Esophagus (tissue), 2 donors: ENCODE measurements around the gene VARS2. TPM values are rescaled to one million over a fixed set of nuclear protein-coding genes. Genes with fewer than 3 reads are reported as not detected.
"Not testable (repeated sequence)": the region's sequence is repeated elsewhere in the genome, so short reads cannot be mapped to it uniquely, and the experiment has no call there.

Source experiments
- H3K27ac ChIP-seq, 2 donors: one replicate each; pipeline ENCODE4 v1.5.1; 2013; ENCODE audit warnings: low read depth in 2 of 2, mild to moderate bottlenecking in 2 of 2, inconsistent platforms in 1 of 2, low read length in 1 of 2, moderate library complexity in 1 of 2
- H3K27me3 ChIP-seq, 2 donors: one replicate each; pipeline ENCODE4 v1.6.1; 2013; ENCODE audit warnings: low read length in 2 of 2, control low read depth in 1 of 2, mild to moderate bottlenecking in 1 of 2; ENCODE audit not compliant: insufficient read depth in 2 of 2, control insufficient read depth in 1 of 2
- H3K36me3 ChIP-seq, 2 donors: one replicate each; pipeline ENCODE4 v1.6.1; 2013; ENCODE audit warnings: low read length in 1 of 2; ENCODE audit not compliant: control insufficient read depth in 2 of 2, insufficient read depth in 2 of 2
- H3K4me1 ChIP-seq, 2 donors: one replicate each; pipeline ENCODE4 v1.6.1; 2013; ENCODE audit warnings: low read length in 1 of 2; ENCODE audit not compliant: control insufficient read depth in 2 of 2, insufficient read depth in 2 of 2
- H3K4me3 ChIP-seq, 2 donors: one replicate each; pipeline ENCODE4 v1.5.1; 2013; ENCODE audit warnings: low read length in 2 of 2, mild to moderate bottlenecking in 2 of 2, low read depth in 1 of 2, moderate library complexity in 1 of 2
- H3K9me3 ChIP-seq, 2 donors: one replicate each; pipeline ENCODE4 v1.6.1; 2013; ENCODE audit warnings: mild to moderate bottlenecking in 2 of 2, low read depth in 1 of 2, low read length in 1 of 2, moderate library complexity in 1 of 2; ENCODE audit not compliant: control insufficient read depth in 2 of 2, insufficient read depth in 1 of 2
- WGBS, 2 donors: extraction: QIAGEN DNeasy Blood & Tissue Kit; methylation state at CpG; one replicate each; pipeline ENCODE4 v1.1.7; 2013; 5-methylcytosine and 5-hydroxymethylcytosine counted together
- polyA plus RNA-seq, 2 donors: library from polyadenylated mRNA; stranded (reverse); fragments of 200-250 nt; gene quantifications; one replicate each; pipeline ENCODE4 v1.2.3, GENCODE V29; 2013
- donor health status: healthy with polysubstance abuse.
- donor health status: Bipolar disorder and iron deficiency.

The VARS2 gene
- polyA plus RNA-seq, 2 donors = 30.0 to 81.5 TPM

GRCh38 chr6:30908700-30909099 is 5.3 kb upstream of the VARS2 start:
- 26% methylated on average over 2 of the region's 2 CpGs for WGBS, 2 donors
- no peak overlapping the region for H3K27ac ChIP-seq
- H3K27me3 ChIP-seq = no peaks in the 10 kb centered on the region
- peak overlapping the region; percentile 88 to 94 for H3K4me3 ChIP-seq
- peaks cover 0 to 4% of the 10 kb centered on the region in 2 donors for H3K4me1 ChIP-seq
- H3K36me3 ChIP-seq = peaks cover 0 to 10% of the 10 kb centered on the region in 2 donors
- H3K9me3 ChIP-seq = no peaks in the 10 kb centered on the region

- H3K4me3 ChIP-seq, H3K4me1 ChIP-seq, H3K36me3 ChIP-seq, H3K9me3 ChIP-seq, H3K27ac ChIP-seq, H3K27me3 ChIP-seq: not testable (repeated sequence)
- 91 to 92% methylated on average over 12 of the region's 12 CpGs for WGBS, 2 donors
Measured at GRCh38 chr6:30910473-30910872, 3.6 kb upstream of the VARS2 start.

- Histone ChIP-seq H3K27me3 (no peaks in the 10 kb centered on the region), H3K9me3 (no peaks in the 10 kb centered on the region), H3K27ac (no peak overlapping the region), H3K4me3 (no peak overlapping the region), H3K36me3 (peaks cover 0 to 15% of the 10 kb centered on the region in 2 donors), H3K4me1 (peaks cover 2 to 4% of the 10 kb centered on the region in 2 donors)
- WGBS, 2 donors = 72 to 80% methylated on average over 8 of the region's 8 CpGs
Measured at GRCh38 chr6:30912746-30913520, 1.1 kb upstream of the VARS2 start.

GRCh38 chr6:30913721-30914075 is 340 bp upstream of the VARS2 start:
- Histone ChIP-seq H3K9me3 (no peaks in the 10 kb centered on the region), H3K36me3 (peaks cover 0 to 15% of the 10 kb centered on the region in 2 donors), H3K4me3 (peak overlapping the region; percentile 41 to 57), H3K27ac (peak overlapping the region; percentile 91 to 95), H3K27me3 (no peaks in the 10 kb centered on the region), H3K4me1 (peaks cover 2 to 4% of the 10 kb centered on the region in 2 donors)
- 5% methylated on average over 31 of the region's 31 CpGs for WGBS, 2 donors

GRCh38 chr6:30914854-30915590 is 984 bp downstream of the VARS2 start:
- Histone ChIP-seq H3K27ac (peak overlapping the region; percentile 91 to 97), H3K4me3 (peak overlapping the region; percentile 57 to 58), H3K36me3 (peaks cover 0 to 21% of the 10 kb centered on the region in 2 donors), H3K9me3 (no peaks in the 10 kb centered on the region), H3K4me1 (peaks cover 0 to 2% of the 10 kb centered on the region in 2 donors), H3K27me3 (no peaks in the 10 kb centered on the region)
- WGBS, 2 donors = 30 to 37% methylated on average over 17 of the region's 17 CpGs

GRCh38 chr6:30915591-30915946 is 1.5 kb downstream of the VARS2 start:
- Histone ChIP-seq H3K4me1 (peaks cover 0 to 2% of the 10 kb centered on the region in 2 donors), H3K36me3 (peaks cover 4 to 24% of the 10 kb centered on the region in 2 donors), H3K9me3 (no peaks in the 10 kb centered on the region), H3K27me3 (no peaks in the 10 kb centered on the region), H3K27ac (peak overlapping the region; percentile 91 to 97), H3K4me3 (peak overlapping the region; percentile 12 to 57)
- 23 to 26% methylated on average over 5 of the region's 5 CpGs for WGBS, 2 donors

GRCh38 chr6:30917041-30917440 is 3.0 kb downstream of the VARS2 start:
- Histone ChIP-seq H3K27ac (peak overlapping the region; percentile 15 to 61), H3K4me3 (peak overlapping the region in 1 of 2 donors; percentile 16), H3K9me3 (no peaks in the 10 kb centered on the region), H3K4me1 (peaks cover 0 to 2% of the 10 kb centered on the region in 2 donors), H3K27me3 (no peaks in the 10 kb centered on the region), H3K36me3 (peaks cover 7 to 30% of the 10 kb centered on the region in 2 donors)
- 83 to 86% methylated on average over 7 of the region's 7 CpGs for WGBS, 2 donors

- H3K9me3 ChIP-seq = no peaks in the 10 kb centered on the region
- H3K36me3 ChIP-seq = peaks cover 10 to 35% of the 10 kb centered on the region in 2 donors
- peaks cover 0 to 2% of the 10 kb centered on the region in 2 donors for H3K4me1 ChIP-seq
- peak overlapping the region in 1 of 2 donors; percentile 16 for H3K4me3 ChIP-seq
- 83 to 90% methylated on average over 8 of the region's 8 CpGs for WGBS, 2 donors
- peak overlapping the region; percentile 15 to 20 for H3K27ac ChIP-seq
- H3K27me3 ChIP-seq = no peaks in the 10 kb centered on the region
Measured at GRCh38 chr6:30917487-30917886, 3.4 kb downstream of the VARS2 start.

- WGBS, 2 donors = 91 to 92% methylated on average over 8 of the region's 8 CpGs
- Histone ChIP-seq H3K27me3 (no peaks in the 10 kb centered on the region), H3K36me3 (peaks cover 16 to 46% of the 10 kb centered on the region in 2 donors), H3K4me1 (peaks cover 0 to 2% of the 10 kb centered on the region in 2 donors), H3K9me3 (no peaks in the 10 kb centered on the region), H3K4me3 (no peak overlapping the region), H3K27ac (no peak overlapping the region)
Measured at GRCh38 chr6:30918670-30919069, 4.6 kb downstream of the VARS2 start.
